SK-N-SH (cell line): ENCODE results near the gene PYGB. TPM values are rescaled to one million over a fixed set of nuclear protein-coding genes. Genes with fewer than 3 reads are reported as not detected.

ENCODE experiments used
- CTCF ChIA-PET: fragments of 300-600, 350-600 bp; formaldehyde crosslinking; extraction: SDS; loops from one replicate; lab custom pipeline; 2021; lab: Yijun Ruan, JAX
- POLR2A ChIA-PET: fragments of 350-600 bp; sonication (Branson Sonifier 250); formaldehyde crosslinking; extraction: SDS; loops from one replicate; lab custom pipeline; 2020; ENCODE audit warnings: antibody characterized with exemption, inconsistent platforms; lab: Yijun Ruan, JAX
- DNase-seq: peaks from one replicate; pipeline ENCODE4 v3.0.0; 2012
- H2AFZ ChIP-seq: fragments of 200-600 bp; sonication (generic); 2 replicates; pipeline ENCODE4 v1.8.1; 2016; ENCODE audit warnings: antibody characterized with exemption, mild to moderate bottlenecking, low read depth
- H3F3A ChIP-seq: fragments of 200-600 bp; sonication (generic); replicated peaks from 2 replicates; pipeline ENCODE3; 2016; ENCODE audit warnings: antibody characterized with exemption, mild to moderate bottlenecking; ENCODE audit not compliant: insufficient read depth
- H3K27ac ChIP-seq, 2 experiments: fragments of 200-500 bp in 1 of 2; fragments of 200-600 bp in 1 of 2; sonication (Bioruptor generic) in 1 of 2; sonication (generic), shearing (Covaris generic) in 1 of 2; 2 replicates each; pipeline versions ENCODE4 v1.5.1 to v1.6.1; 2014 to 2016; ENCODE audit warnings: low read depth in 2 of 2, inconsistent platforms in 1 of 2, low read length in 1 of 2, mild to moderate bottlenecking in 1 of 2, mixed read lengths in 1 of 2
- H3K27me3 ChIP-seq: fragments of 200-600 bp; sonication (generic), shearing (Covaris generic); 2 replicates; pipeline ENCODE4 v1.6.1; 2016; ENCODE audit warnings: mixed run types; ENCODE audit not compliant: insufficient read depth
- H3K36me3 ChIP-seq, 2 experiments: fragments of 200-500 bp in 1 of 2; fragments of 200-600 bp in 1 of 2; sonication (Bioruptor generic) in 1 of 2; sonication (generic) in 1 of 2; replicated peaks in 1 of 2; 2 replicates each; pipeline versions ENCODE3 to v1.5.1; 2014 to 2016; ENCODE audit warnings: low read length in 1 of 2, mild to moderate bottlenecking in 1 of 2; ENCODE audit not compliant: insufficient read depth in 2 of 2, control insufficient read depth in 1 of 2
- H3K4me1 ChIP-seq, 2 experiments: fragments of 200-500 bp in 1 of 2; fragments of 200-600 bp in 1 of 2; sonication (Bioruptor generic) in 1 of 2; sonication (generic), shearing (Covaris generic) in 1 of 2; 2 replicates each; pipeline versions ENCODE4 v1.5.1 to v1.6.1; 2014 to 2016; ENCODE audit warnings: low read depth in 1 of 2, low read length in 1 of 2, mixed run types in 1 of 2; ENCODE audit not compliant: insufficient read depth in 2 of 2, control insufficient read depth in 1 of 2
- H3K4me2 ChIP-seq: fragments of 200-600 bp; sonication (generic), shearing (Covaris generic); 2 replicates; pipeline ENCODE4 v1.6.1; 2017; ENCODE audit warnings: mixed run types
- H3K4me3 ChIP-seq, 2 experiments: fragments of 200-500 bp in 1 of 2; fragments of 200-600 bp in 1 of 2; sonication (Bioruptor generic) in 1 of 2; sonication (generic), shearing (Covaris generic) in 1 of 2; 2 replicates each; pipeline versions ENCODE4 v1.5.1 to v1.8.1; 2014 to 2016; ENCODE audit warnings: low read depth in 2 of 2, inconsistent platforms in 1 of 2, low read length in 1 of 2, mild to moderate bottlenecking in 1 of 2, mixed read lengths in 1 of 2, moderate library complexity in 1 of 2
- H3K79me2 ChIP-seq: fragments of 200-600 bp; sonication (generic); 2 replicates; pipeline ENCODE4 v1.8.1; 2017; ENCODE audit warnings: mild to moderate bottlenecking; ENCODE audit not compliant: insufficient read depth
- H3K9ac ChIP-seq: fragments of 200-600 bp; sonication (generic); 2 replicates; pipeline ENCODE4 v1.6.1; 2017; ENCODE audit warnings: mixed run types
- H3K9me2 ChIP-seq: fragments of 200-600 bp; sonication (generic); 2 replicates; pipeline ENCODE4 v1.6.1; 2017; ENCODE audit warnings: mixed run types
- H3K9me3 ChIP-seq: fragments of 200-600 bp; sonication (generic); 2 replicates; pipeline ENCODE4 v1.6.1; 2017; ENCODE audit warnings: mixed run types, mild to moderate bottlenecking, moderate library complexity
- H4K20me1 ChIP-seq: fragments of 200-600 bp; sonication (generic); 2 replicates; pipeline ENCODE4 v1.6.1; 2017; ENCODE audit warnings: mild to moderate bottlenecking, mixed run types; ENCODE audit not compliant: insufficient read depth
- CHD2 ChIP-seq: fragments of 150-350 bp; IDR thresholded peaks from 2 replicates; pipeline ENCODE4 v1.6.1; 2018; ENCODE audit warnings: low read length; ENCODE audit not compliant: partially characterized antibody
- FOSL2 ChIP-seq: IDR thresholded peaks from 2 replicates; pipeline ENCODE4 v1.4.0; 2012; ENCODE audit warnings: low read depth, mild to moderate bottlenecking, moderate library complexity, borderline replicate concordance
- FOXJ3 ChIP-seq: sonication (generic); formaldehyde crosslinking; IDR thresholded peaks from 2 replicates; pipeline ENCODE4 v1.5.1; 2020; ENCODE audit warnings: mild to moderate bottlenecking, missing genetic modification reagents
- IRF3 ChIP-seq: fragments of 150-350 bp; IDR thresholded peaks from 2 replicates; pipeline ENCODE4 v1.6.1; 2016; ENCODE audit warnings: mild to moderate bottlenecking, low read depth, low read length
- JUND ChIP-seq: IDR thresholded peaks from 2 replicates; pipeline ENCODE4 v1.4.0; 2012
- MXI1 ChIP-seq: IDR thresholded peaks from 2 replicates; pipeline ENCODE4 v1.6.1; 2012; ENCODE audit warnings: mild to moderate bottlenecking, low read depth, low read length, improper control_type of control experiment
- NFIC ChIP-seq: IDR thresholded peaks from 2 replicates; pipeline ENCODE4 v1.4.0; 2012; ENCODE audit warnings: borderline replicate concordance
- RFX5 ChIP-seq: IDR thresholded peaks from 2 replicates; pipeline ENCODE4 v1.6.1; 2012; ENCODE audit warnings: mild to moderate bottlenecking, improper control_type of control experiment, low read length
- SIN3A ChIP-seq: IDR thresholded peaks from 2 replicates; pipeline ENCODE4 v1.6.1; 2012; ENCODE audit warnings: low read depth, mild to moderate bottlenecking, low read length, moderate library complexity, borderline replicate concordance
- TEAD4 ChIP-seq: IDR thresholded peaks from 2 replicates; pipeline ENCODE4 v1.4.0; 2012; ENCODE audit warnings: mild to moderate bottlenecking, borderline replicate concordance; ENCODE audit not compliant: insufficient read depth
- YY1 ChIP-seq: IDR thresholded peaks from 2 replicates; pipeline ENCODE4 v1.4.0; 2012; ENCODE audit warnings: low read depth, mild to moderate bottlenecking
- WGBS: methylation state at CpG from one replicate; pipeline ENCODE4 v1.1.6; 2017; ENCODE audit warnings: low lambda C conversion rate; 5-methylcytosine and 5-hydroxymethylcytosine counted together
- polyA plus RNA-seq, 3 experiments: library from polyadenylated mRNA; depleted of rRNA; stranded (reverse); fragments of >200 nt; gene quantifications; 2 replicates each; pipeline ENCODE4 v1.2.3, GENCODE V29; 2012
- TF ChIP-seq, protein P1 (sequence below): IDR thresholded peaks from 2 replicates; pipeline ENCODE4 v1.6.1; 2012; ENCODE audit warnings: mild to moderate bottlenecking, low read depth, low read length, moderate library complexity

The PYGB gene
- polyA plus RNA-seq, 1 of the 3 experiments (the other 2 are of a cell fraction) = 35.8 TPM

DNA sequence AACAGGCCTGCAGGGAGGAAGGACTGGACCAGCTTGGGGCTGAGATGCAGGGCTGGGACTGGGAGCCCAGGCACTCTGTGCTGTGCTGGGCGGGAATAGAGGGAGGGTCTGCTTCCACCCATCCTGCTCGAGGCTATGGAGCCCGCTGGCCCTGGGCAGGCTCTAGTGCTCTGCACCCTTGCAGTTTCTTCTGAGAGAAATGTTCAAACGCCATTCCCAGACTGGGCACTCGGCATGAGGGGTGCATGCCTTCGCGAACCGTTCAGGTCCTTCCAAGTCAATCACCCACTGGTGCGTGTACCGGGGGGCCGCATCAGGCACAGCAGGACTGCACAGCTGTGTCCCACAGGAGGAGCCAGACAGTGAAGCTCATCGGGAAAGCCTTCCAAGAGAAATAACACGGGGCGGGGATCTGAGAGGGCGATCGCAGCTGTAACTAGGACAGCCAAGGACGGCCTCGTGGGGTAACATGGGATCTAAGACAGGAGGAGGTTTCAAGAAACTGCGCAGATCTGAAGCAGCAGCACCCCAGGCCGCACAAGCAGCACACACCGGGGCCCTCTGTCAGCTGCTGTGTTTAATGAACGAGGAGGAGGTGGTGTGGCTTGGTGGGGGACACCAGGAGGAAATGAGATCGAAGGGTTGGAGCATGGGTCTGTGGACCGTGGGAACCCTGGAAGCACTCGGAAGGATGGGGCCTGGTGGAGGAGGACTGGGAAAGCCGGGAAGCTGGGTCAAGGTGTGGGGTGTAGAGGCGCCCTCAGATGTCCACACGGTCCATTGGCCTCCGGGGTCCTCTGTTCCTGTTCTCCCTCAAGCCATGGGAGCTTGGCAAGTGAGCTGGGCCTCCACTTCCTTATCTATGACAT lies 26.1 kb upstream of the PYGB start:
- H3K4me1 ChIP-seq = peaks cover 10 to 31% of the 10 kb centered on the region in 2 experiments; a peak in 3 of 4 replicates
- no peaks in the 10 kb centered on the region for H3K79me2 ChIP-seq
- H3F3A ChIP-seq = peaks cover 8% of the 10 kb centered on the region
- H3K9ac ChIP-seq = no peak overlapping the region; the same call in 1 of the 2 replicates
- H3K4me3 ChIP-seq = no peak overlapping the region
- no peak overlapping the region for H2AFZ ChIP-seq
- no peaks in the 10 kb centered on the region for H4K20me1 ChIP-seq
- ChIA-PET POLR2A (no interaction called here), CTCF (interaction anchor here (0.9 to 1.4 kb wide), 2 partner anchors 164 to 227 kb away, joined by 3 to 4 read pairs; no protein-coding TSS in a partner anchor)
- no peak overlapping the region for H3K4me2 ChIP-seq
- peak overlapping the region in 1 of 2 experiments; percentile 92; a peak in 1 of 4 replicates for H3K27ac ChIP-seq
- no peak for TF ChIP-seq TEAD4
- TF ChIP-seq NFIC = no peak
- TF ChIP-seq FOSL2 = no peak
- TF ChIP-seq RFX5 = no peak
- TF ChIP-seq SIN3A = no peak
- no peaks in the 10 kb centered on the region for H3K9me3 ChIP-seq
- H3K9me2 ChIP-seq = no peaks in the 10 kb centered on the region
- 95% methylated on average over 28 of the region's 29 CpGs for WGBS
- H3K36me3 ChIP-seq = peaks cover 4 to 23% of the 10 kb centered on the region in 2 experiments
- no peaks in the 10 kb centered on the region for H3K27me3 ChIP-seq
- no peak for DNase-seq

DNA sequence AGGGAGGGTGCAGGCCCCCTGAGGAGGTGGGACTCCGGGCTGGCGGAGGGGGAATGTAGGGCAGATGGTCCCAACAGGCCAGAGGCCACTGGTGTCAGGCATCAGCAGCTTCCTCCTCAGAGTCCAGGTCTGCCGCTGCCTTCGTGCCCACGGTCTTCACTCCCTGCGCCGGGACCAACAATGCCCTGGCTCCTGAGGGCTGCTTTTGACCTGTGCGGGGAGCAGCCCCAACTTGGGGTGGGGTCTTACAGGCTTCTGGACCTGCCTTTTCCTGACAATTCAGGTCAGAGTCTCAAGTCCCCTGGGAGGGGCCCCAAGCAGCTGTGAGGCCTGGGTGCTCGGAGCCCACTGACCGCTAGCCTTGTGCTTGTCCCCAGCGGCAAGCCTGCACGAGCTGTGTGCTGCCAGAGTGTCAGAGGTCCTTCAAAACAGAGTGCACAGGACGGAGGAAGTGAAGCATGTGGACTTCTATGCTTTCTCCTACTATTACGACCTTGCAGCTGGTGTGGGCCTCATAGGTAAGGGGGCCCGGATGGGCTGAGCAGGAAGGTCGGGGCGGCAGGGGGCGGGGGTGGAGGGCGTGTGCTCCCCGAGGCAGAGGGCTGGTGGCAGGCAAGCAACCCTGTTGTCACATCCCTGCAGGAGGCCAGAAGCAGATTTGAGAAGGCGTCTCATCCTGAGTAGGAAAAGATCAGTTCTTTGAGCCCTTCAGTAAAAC lies 25.3 kb upstream of the PYGB start:
- H3K27ac ChIP-seq = peak overlapping the region in 1 of 2 experiments; percentile 92; a peak in 2 of 4 replicates
- H3K27me3 ChIP-seq = no peaks in the 10 kb centered on the region
- H3F3A ChIP-seq = peaks cover 14% of the 10 kb centered on the region
- no peak for DNase-seq
- no peak overlapping the region for H2AFZ ChIP-seq
- WGBS = 86% methylated on average over 14 of the region's 21 CpGs
- H4K20me1 ChIP-seq = no peaks in the 10 kb centered on the region
- no peak for TF ChIP-seq JUND
- TF ChIP-seq FOXJ3 (CRISPR knock-in tag) = no peak
- TF ChIP-seq, all 33 proteins: peak for 0
- 0 out of 2 replicates have a peak overlapping the region, but pooled peaks have one; percentile 49 for H3K4me2 ChIP-seq
- peak overlapping the region; percentile 36; the same call in 1 of the 2 replicates for H3K9ac ChIP-seq
- H3K79me2 ChIP-seq = no peaks in the 10 kb centered on the region
- no peaks in the 10 kb centered on the region for H3K9me2 ChIP-seq
- POLR2A ChIA-PET = no interaction called here
- H3K9me3 ChIP-seq = no peaks in the 10 kb centered on the region
- H3K4me1 ChIP-seq = peaks cover 18 to 39% of the 10 kb centered on the region in 2 experiments; a peak in 3 of 4 replicates
- H3K36me3 ChIP-seq = peaks cover 4 to 16% of the 10 kb centered on the region in 2 experiments
- H3K4me3 ChIP-seq = no peak overlapping the region
- CTCF ChIA-PET = interaction anchor here (1.0 to 1.4 kb wide), 2 partner anchors 10 to 228 kb away, joined by 3 to 4 read pairs; no protein-coding TSS in a partner anchor

DNA sequence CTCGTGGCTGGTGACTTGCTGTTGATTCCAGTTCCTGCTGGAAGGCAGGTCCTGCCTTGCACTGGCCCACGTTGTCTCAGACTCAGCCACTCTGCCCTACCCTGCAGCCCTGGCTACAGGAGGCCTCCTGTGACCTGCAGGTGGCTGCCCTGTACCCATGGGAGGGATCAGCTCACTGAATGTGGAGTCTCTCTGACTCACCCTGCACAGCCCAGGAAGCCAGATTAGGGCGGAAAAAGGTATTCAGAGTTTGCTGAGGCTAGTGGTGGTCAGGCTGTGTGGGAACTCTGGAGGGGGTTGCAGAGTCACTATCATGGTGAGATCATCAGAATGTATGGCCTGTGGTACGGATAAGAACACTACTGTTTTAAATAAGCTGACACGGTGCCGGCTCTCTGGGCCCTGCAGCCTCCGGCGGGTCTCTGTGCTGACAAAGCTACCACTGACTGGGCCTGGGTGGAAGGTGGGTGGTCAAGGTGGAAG lies 24.7 kb upstream of the PYGB start:
- H3K4me1 ChIP-seq = peaks cover 20 to 40% of the 10 kb centered on the region in 2 experiments; a peak in 3 of 4 replicates
- no peaks in the 10 kb centered on the region for H4K20me1 ChIP-seq
- H3K36me3 ChIP-seq = peaks cover under 1 to 14% of the 10 kb centered on the region in 2 experiments
- H3K9ac ChIP-seq = peak overlapping the region; percentile 55; the same call in 1 of the 2 replicates
- no peak overlapping the region for H2AFZ ChIP-seq
- H3K27me3 ChIP-seq = no peaks in the 10 kb centered on the region
- no peaks in the 10 kb centered on the region for H3K9me2 ChIP-seq
- peaks cover 14% of the 10 kb centered on the region for H3F3A ChIP-seq
- H3K79me2 ChIP-seq = no peaks in the 10 kb centered on the region
- peak overlapping the region in 1 of 2 experiments; percentile 92; a peak in 2 of 4 replicates for H3K27ac ChIP-seq
- no peaks in the 10 kb centered on the region for H3K9me3 ChIP-seq
- CTCF ChIA-PET = interaction anchor here (1.0 kb wide), 1 partner anchor 10 kb away, joined by 3 read pairs; no protein-coding TSS in a partner anchor
- no peak for DNase-seq
- WGBS = 27% methylated on average over 7 of the region's 8 CpGs
- peak overlapping the region; percentile 49 for H3K4me2 ChIP-seq
- POLR2A ChIA-PET = no interaction called here
- H3K4me3 ChIP-seq = no peak overlapping the region
- TF ChIP-seq CHD2 (no peak), YY1 (no peak), RFX5 (no peak), MXI1 (no peak), IRF3 (no peak), SIN3A (no peak)
- TF ChIP-seq, protein P1, sequence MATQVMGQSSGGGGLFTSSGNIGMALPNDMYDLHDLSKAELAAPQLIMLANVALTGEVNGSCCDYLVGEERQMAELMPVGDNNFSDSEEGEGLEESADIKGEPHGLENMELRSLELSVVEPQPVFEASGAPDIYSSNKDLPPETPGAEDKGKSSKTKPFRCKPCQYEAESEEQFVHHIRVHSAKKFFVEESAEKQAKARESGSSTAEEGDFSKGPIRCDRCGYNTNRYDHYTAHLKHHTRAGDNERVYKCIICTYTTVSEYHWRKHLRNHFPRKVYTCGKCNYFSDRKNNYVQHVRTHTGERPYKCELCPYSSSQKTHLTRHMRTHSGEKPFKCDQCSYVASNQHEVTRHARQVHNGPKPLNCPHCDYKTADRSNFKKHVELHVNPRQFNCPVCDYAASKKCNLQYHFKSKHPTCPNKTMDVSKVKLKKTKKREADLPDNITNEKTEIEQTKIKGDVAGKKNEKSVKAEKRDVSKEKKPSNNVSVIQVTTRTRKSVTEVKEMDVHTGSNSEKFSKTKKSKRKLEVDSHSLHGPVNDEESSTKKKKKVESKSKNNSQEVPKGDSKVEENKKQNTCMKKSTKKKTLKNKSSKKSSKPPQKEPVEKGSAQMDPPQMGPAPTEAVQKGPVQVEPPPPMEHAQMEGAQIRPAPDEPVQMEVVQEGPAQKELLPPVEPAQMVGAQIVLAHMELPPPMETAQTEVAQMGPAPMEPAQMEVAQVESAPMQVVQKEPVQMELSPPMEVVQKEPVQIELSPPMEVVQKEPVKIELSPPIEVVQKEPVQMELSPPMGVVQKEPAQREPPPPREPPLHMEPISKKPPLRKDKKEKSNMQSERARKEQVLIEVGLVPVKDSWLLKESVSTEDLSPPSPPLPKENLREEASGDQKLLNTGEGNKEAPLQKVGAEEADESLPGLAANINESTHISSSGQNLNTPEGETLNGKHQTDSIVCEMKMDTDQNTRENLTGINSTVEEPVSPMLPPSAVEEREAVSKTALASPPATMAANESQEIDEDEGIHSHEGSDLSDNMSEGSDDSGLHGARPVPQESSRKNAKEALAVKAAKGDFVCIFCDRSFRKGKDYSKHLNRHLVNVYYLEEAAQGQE = no peak
